Sigmoid colon (tissue), 4 donors: Measurements from ENCODE around the gene GP1BA.

Source experiments
- CTCF ChIP-seq, 4 experiments: fragments of 450-650 bp in 3 of 4; fragments of 200-600 bp in 1 of 4; IDR thresholded peaks; one replicate each; pipeline ENCODE4 v1.5.1; 2016 to 2019; ENCODE audit warnings: antibody characterized with exemption in 4 of 4, mild to moderate bottlenecking in 3 of 4, moderate library complexity in 2 of 4
- EP300 ChIP-seq, 4 donors: sonication (generic); formaldehyde crosslinking; IDR thresholded peaks; one replicate each; pipeline ENCODE4 v1.6.1; 2017; ENCODE audit warnings: antibody characterized with exemption in 4 of 4
- POLR2A ChIP-seq, 2 donors: fragments of 450-650 bp; IDR thresholded peaks; one replicate each; pipeline ENCODE4 v1.6.1; 2016; ENCODE audit warnings: antibody characterized with exemption in 2 of 2, mild to moderate bottlenecking in 2 of 2, moderate library complexity in 2 of 2
- POLR2AphosphoS5 ChIP-seq, 4 donors: sonication (generic); formaldehyde crosslinking; IDR thresholded peaks; one replicate each; pipeline ENCODE4 v1.6.1; 2017; ENCODE audit warnings: antibody characterized with exemption in 4 of 4

GRCh38 chr17:4913994-4914393, 18.1 kb upstream of the GP1BA start:
- TF ChIP-seq CTCF (IDR thresholded peaks at IDR 0.05) (no peak), POLR2AphosphoS5 (IDR thresholded peaks at IDR 0.05) (no peak), EP300 (IDR thresholded peaks at IDR 0.05) (no peak), POLR2A (IDR thresholded peaks at IDR 0.05) (no peak)
